GM18870 (cell line): Measurements from ENCODE around the gene FAM111A.

Experiments used
- ATAC-seq: cut with Tn5 transposase; IDR thresholded peaks from one replicate; pipeline ENCODE4 v1.9.1; 2021; ENCODE audit warnings: moderate library complexity; ENCODE audit not compliant: unreplicated experiment

Gene FAM111A

GRCh38 chr11:59179121-59179520, 36.5 kb downstream of the FAM111A start:
- no peak for ATAC-seq

GRCh38 chr11:59180168-59180776, 37.6 kb downstream of the FAM111A start:
- no peak for ATAC-seq

GRCh38 chr11:59180907-59181306, 38.3 kb downstream of the FAM111A start:
- ATAC-seq = no peak

GRCh38 chr11:59181746-59182456, 39.2 kb downstream of the FAM111A start:
- no peak for ATAC-seq

- ATAC-seq = no peak
These were observed 39.9 kb downstream of the FAM111A start for GRCh38 chr11:59182457-59183151.

- no peak for ATAC-seq
These were observed 41.1 kb downstream of the FAM111A start for GRCh38 chr11:59183771-59184170.

- no peak for ATAC-seq
These were observed 42.2 kb downstream of the FAM111A start for GRCh38 chr11:59184691-59185339.

- ATAC-seq = no peak
These were observed 42.8 kb downstream of the FAM111A start for GRCh38 chr11:59185386-59185945.

- ATAC-seq = no peak
These were observed 43.5 kb downstream of the FAM111A start for GRCh38 chr11:59186130-59186594.

GRCh38 chr11:59187035-59187434, 44.4 kb downstream of the FAM111A start:
- ATAC-seq = no peak

GRCh38 chr11:59187587-59187986, 44.9 kb downstream of the FAM111A start:
- ATAC-seq = no peak

GRCh38 chr11:59188954-59189353, 46.3 kb downstream of the FAM111A start:
- no peak for ATAC-seq

GRCh38 chr11:59189986-59190385, 47.3 kb downstream of the FAM111A start:
- ATAC-seq = no peak

GRCh38 chr11:59191095-59191494, 48.4 kb downstream of the FAM111A start:
- no peak for ATAC-seq

GRCh38 chr11:59191890-59192289, 49.2 kb downstream of the FAM111A start:
- ATAC-seq = no peak

GRCh38 chr11:59192446-59193020, 49.9 kb downstream of the FAM111A start:
- no peak for ATAC-seq

GRCh38 chr11:59193587-59194130, 51.0 kb downstream of the FAM111A start:
- no peak for ATAC-seq

GRCh38 chr11:59195586-59195985, 52.9 kb downstream of the FAM111A start:
- ATAC-seq = no peak

GRCh38 chr11:59196777-59197176, 54.1 kb downstream of the FAM111A start:
- no peak for ATAC-seq

GRCh38 chr11:59197991-59198390, 55.3 kb downstream of the FAM111A start:
- ATAC-seq = no peak

GRCh38 chr11:59198726-59199125, 56.1 kb downstream of the FAM111A start:
- ATAC-seq = no peak
